ENCODE data around the gene USF2. TPM values are rescaled to one million over a fixed set of nuclear protein-coding genes. Genes with fewer than 3 reads are reported as not detected.

USF2 gene
- polyA plus RNA-seq, 1 donor from 2014 or later, result 107 TPM

- Histone ChIP-seq H3K79me2 (replicated peaks; ENCODE audit: insufficient read depth, low read length) (no peaks in the 10 kb centered on the region), H2AFZ (ENCODE audit: low read depth, low read length) (no peak overlapping the region), H4K20me1 (ENCODE audit: insufficient read depth) (no peaks in the 10 kb centered on the region), H3K27me3 (ENCODE audit: insufficient read depth, low read depth, low read length) (no peaks in the 10 kb centered on the region), H3K9ac (ENCODE audit: low read length) (no peak overlapping the region), H3K9me2 (ENCODE audit: insufficient read depth, low read length) (no peaks in the 10 kb centered on the region), H3K27ac (ENCODE audit: low read length) (no peak overlapping the region), H3K4me2 (ENCODE audit: low read length) (no peak overlapping the region), H3K36me3 (ENCODE audit: insufficient read depth, low read length) (no peaks in the 10 kb centered on the region), H3K9me3 (ENCODE audit: low read length) (no peaks in the 10 kb centered on the region), H3K4me3 (ENCODE audit: low read length) (no peak overlapping the region), H3F3A (ENCODE audit: insufficient read depth, low read length, poor library complexity, severe bottlenecking) (no peaks in the 10 kb centered on the region)
- TF ChIP-seq SMC3 (conservative IDR thresholded peaks at IDR 0.05; ENCODE audit: poor library complexity), result no peak
- no peak for TF ChIP-seq TAF1 (IDR thresholded peaks at IDR 0.05; ENCODE audit: low read depth)
- TF ChIP-seq EP300 (conservative IDR thresholded peaks at IDR 0.05; ENCODE audit: poor library complexity, severe bottlenecking), result no peak
- TF ChIP-seq POLR2AphosphoS5 (IDR thresholded peaks at IDR 0.05), result no peak
- TF ChIP-seq RAD21 (conservative IDR thresholded peaks at IDR 0.05), result no peak
- no peak for TF ChIP-seq EZH2 (IDR thresholded peaks at IDR 0.05; ENCODE audit: borderline replicate concordance, insufficient read depth, low read length, poor library complexity, severe bottlenecking)
- TF ChIP-seq REST (IDR thresholded peaks at IDR 0.05; ENCODE audit: borderline replicate concordance), result no peak
- no peak for TF ChIP-seq CTCF (IDR thresholded peaks at IDR 0.05; ENCODE audit: poor library complexity, severe bottlenecking)
- TF ChIP-seq MXI1 (conservative IDR thresholded peaks at IDR 0.05; ENCODE audit: poor library complexity, severe bottlenecking), result no peak
These were observed 44.8 kb downstream of the USF2 start for GRCh38 chr19:35313587-35313986.

- no peaks in the 10 kb centered on the region for H3K9me3 ChIP-seq (ENCODE audit: low read length)
- no peaks in the 10 kb centered on the region for H3K9me2 ChIP-seq (ENCODE audit: insufficient read depth, low read length)
- no peaks in the 10 kb centered on the region for H3K27me3 ChIP-seq (ENCODE audit: insufficient read depth, low read depth, low read length)
- no peak overlapping the region for H3K27ac ChIP-seq (ENCODE audit: low read length)
- no peak overlapping the region for H3K9ac ChIP-seq (ENCODE audit: low read length)
- TF ChIP-seq EZH2 (IDR thresholded peaks at IDR 0.05; ENCODE audit: borderline replicate concordance, insufficient read depth, low read length, poor library complexity, severe bottlenecking) (no peak), SMC3 (conservative IDR thresholded peaks at IDR 0.05; ENCODE audit: poor library complexity) (no peak), EP300 (conservative IDR thresholded peaks at IDR 0.05; ENCODE audit: poor library complexity, severe bottlenecking) (no peak), POLR2AphosphoS5 (IDR thresholded peaks at IDR 0.05) (no peak), MXI1 (conservative IDR thresholded peaks at IDR 0.05; ENCODE audit: poor library complexity, severe bottlenecking) (no peak), REST (IDR thresholded peaks at IDR 0.05; ENCODE audit: borderline replicate concordance) (no peak), CTCF (IDR thresholded peaks at IDR 0.05; ENCODE audit: poor library complexity, severe bottlenecking) (no peak), RAD21 (conservative IDR thresholded peaks at IDR 0.05) (no peak), TAF1 (IDR thresholded peaks at IDR 0.05; ENCODE audit: low read depth) (no peak)
- H2AFZ ChIP-seq (ENCODE audit: low read depth, low read length), result no peak overlapping the region
- no peaks in the 10 kb centered on the region for H3F3A ChIP-seq (ENCODE audit: insufficient read depth, low read length, poor library complexity, severe bottlenecking)
- no peak overlapping the region for H3K4me2 ChIP-seq (ENCODE audit: low read length)
- no peaks in the 10 kb centered on the region for H4K20me1 ChIP-seq (ENCODE audit: insufficient read depth)
- H3K79me2 ChIP-seq (replicated peaks; ENCODE audit: insufficient read depth, low read length), result no peaks in the 10 kb centered on the region
- no peaks in the 10 kb centered on the region for H3K36me3 ChIP-seq (ENCODE audit: insufficient read depth, low read length)
- H3K4me3 ChIP-seq (ENCODE audit: low read length), result no peak overlapping the region
These were observed 45.3 kb downstream of the USF2 start for GRCh38 chr19:35314031-35314430.

Measured in neural cell (in vitro differentiated cells).